Activated naive CD4-positive, alpha-beta T cell treated with anti-CD3 and anti-CD28 coated beads, Interleukin-2, amount 50 U/mL, for 24 hours (primary cell): ENCODE measurements around the gene CDH23.

Experiments
- H3K27ac Mint-ChIP-seq: one replicate; pipeline ENCODE4 v1.8.0; 2021; ENCODE audit warnings: mild to moderate bottlenecking, mixed read lengths
- H3K27me3 Mint-ChIP-seq: one replicate; pipeline ENCODE4 v1.8.0; 2021; ENCODE audit warnings: mixed read lengths
- H3K36me3 Mint-ChIP-seq: one replicate; pipeline ENCODE4 v1.8.0; 2021; ENCODE audit warnings: mixed read lengths
- H3K4me1 Mint-ChIP-seq: one replicate; pipeline ENCODE4 v1.8.0; 2021; ENCODE audit warnings: mixed read lengths
- H3K4me3 Mint-ChIP-seq: one replicate; pipeline ENCODE4 v1.8.0; 2021; ENCODE audit warnings: mild to moderate bottlenecking, mixed read lengths
- H3K9me3 Mint-ChIP-seq: one replicate; pipeline ENCODE4 v1.8.0; 2021; ENCODE audit warnings: mixed read lengths

Gene CDH23

DNA sequence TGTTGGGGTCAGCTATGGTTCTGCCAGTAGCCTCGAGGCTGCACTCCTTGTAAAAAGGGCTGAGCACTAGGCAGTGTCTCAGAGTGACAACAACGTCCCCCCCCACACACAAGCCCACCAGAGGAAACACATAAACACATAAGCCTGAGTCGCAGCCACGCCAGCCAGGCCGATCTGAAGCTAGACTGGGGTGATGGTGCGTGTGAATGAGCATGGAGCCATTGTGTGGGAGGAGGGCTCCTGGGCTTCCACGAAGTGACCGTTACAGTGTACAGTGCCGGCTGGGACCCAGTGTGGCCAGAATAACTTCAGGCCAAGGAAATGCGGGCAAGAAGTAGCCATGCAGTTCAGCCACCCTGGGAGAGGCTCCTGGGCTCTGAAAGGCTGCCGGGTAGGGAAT, 326.6 kb downstream of the CDH23 start:
- H3K27ac Mint-ChIP-seq: peak overlapping the region; percentile 74
- no peaks in the 10 kb centered on the region for H3K27me3 Mint-ChIP-seq
- no peak overlapping the region for H3K4me3 Mint-ChIP-seq

DNA sequence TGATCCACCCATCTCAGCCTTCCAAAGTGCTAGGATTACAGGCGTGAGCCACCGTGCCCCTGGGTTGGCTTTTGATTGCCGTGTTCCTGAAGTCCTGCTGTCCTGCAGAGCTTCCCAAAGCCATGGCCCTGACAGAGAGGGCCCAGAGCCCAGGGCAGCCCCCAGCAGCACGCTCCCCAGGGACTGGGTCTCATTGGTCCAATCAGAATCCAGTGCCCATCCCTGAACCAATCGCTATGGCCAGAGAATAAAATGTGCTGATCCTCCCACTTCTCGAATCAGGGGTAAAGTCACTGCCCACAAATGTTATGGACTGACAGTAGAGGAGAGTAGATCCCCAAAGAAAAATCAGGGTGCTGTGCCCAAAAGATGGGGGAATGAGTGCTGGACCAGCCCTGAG, 327.8 kb downstream of the CDH23 start:
- Mint-ChIP-seq H3K36me3 (no peaks in the 10 kb centered on the region), H3K9me3 (no peaks in the 10 kb centered on the region), H3K27ac (peak overlapping the region; percentile 99), H3K27me3 (no peaks in the 10 kb centered on the region), H3K4me3 (peak overlapping the region; percentile 16), H3K4me1 (peaks cover 85% of the 10 kb centered on the region)

More for the DNA sequence above, 326.6 kb downstream of the CDH23 start:
- H3K4me1 Mint-ChIP-seq: peaks cover 72% of the 10 kb centered on the region
- H3K9me3 Mint-ChIP-seq: no peaks in the 10 kb centered on the region
- H3K36me3 Mint-ChIP-seq: no peaks in the 10 kb centered on the region

DNA sequence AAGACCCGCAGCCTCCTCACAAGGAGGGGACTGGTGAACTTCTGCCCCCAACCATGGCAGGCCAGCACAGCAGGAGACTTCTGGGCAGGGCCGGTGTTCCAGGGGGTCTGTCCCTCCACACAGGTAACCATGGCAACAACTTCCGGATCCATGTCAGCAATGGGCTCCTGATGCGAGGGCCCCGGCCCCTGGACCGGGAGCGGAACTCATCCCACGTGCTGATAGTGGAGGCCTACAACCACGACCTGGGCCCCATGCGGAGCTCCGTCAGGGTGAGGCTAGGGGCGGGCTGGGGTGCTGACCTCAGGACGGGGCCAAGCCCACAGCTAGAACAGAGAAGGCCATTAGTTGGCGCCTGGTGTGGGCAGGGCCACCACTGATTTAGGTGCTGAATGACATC, 328.5 kb downstream of the CDH23 start:
- Mint-ChIP-seq H3K27ac (peak overlapping the region; percentile 99), H3K4me3 (peak overlapping the region; percentile 77), H3K36me3 (no peaks in the 10 kb centered on the region), H3K4me1 (peaks cover 90% of the 10 kb centered on the region), H3K27me3 (no peaks in the 10 kb centered on the region), H3K9me3 (no peaks in the 10 kb centered on the region)

DNA sequence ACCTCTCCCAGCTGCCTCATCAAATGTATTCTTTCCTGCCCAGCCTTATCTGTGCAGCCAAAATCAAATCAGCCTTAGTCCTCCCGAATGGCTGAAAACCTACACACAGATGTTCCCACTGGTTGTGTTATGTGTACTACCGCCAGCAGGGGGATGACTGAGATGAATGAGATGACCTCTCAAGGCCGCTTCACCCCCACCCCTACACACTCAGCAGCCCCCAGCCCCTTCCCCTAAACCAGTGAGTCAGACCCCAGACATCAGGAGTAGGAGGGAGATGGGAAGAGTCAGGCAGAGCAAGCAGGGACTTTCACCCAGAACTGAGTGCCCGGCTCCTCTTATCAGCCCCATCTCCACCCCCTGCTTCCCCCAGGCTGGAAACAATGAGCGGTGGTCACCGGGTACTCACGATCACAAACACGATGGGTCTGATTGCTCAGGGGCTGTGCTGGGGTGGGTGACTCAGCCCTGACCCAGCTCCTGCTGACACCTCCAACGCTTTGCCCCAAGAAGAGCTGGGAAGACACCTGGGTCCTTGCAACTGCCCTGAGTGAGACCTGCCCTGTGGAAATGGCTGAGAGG, 329.4 kb downstream of the CDH23 start:
- Mint-ChIP-seq H3K27me3 (no peaks in the 10 kb centered on the region), H3K9me3 (no peaks in the 10 kb centered on the region), H3K36me3 (no peaks in the 10 kb centered on the region), H3K4me3 (peak overlapping the region; percentile 77), H3K4me1 (peaks cover 90% of the 10 kb centered on the region), H3K27ac (peak overlapping the region; percentile 99)

DNA sequence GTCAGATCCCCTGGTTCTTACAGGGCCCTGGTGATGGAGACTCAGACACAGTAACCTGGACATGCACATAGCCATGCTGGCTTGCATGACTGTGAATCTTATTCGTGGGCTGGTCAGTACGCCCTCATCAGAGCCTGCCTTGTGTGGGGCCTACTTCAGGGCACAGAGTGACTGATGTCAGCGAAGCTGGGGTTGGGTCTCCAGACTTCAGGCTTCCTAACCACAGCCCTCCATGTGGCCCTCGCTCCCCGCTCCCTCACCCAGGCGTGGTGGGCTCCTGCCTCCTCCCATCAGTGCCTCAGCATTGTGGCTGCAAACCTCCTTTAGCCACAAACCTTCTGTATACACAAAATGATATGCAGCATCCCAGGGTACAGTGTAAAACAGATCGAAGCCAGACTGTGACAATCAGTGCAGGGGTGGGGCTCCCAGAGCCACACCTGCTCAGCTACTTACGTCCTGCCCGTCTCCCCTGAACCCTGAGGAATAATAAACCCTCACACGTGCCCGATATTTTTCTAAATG, 329.9 kb downstream of the CDH23 start:
- no peaks in the 10 kb centered on the region for H3K9me3 Mint-ChIP-seq
- peak overlapping the region; percentile 77 for H3K4me3 Mint-ChIP-seq
- no peaks in the 10 kb centered on the region for H3K27me3 Mint-ChIP-seq
- peak overlapping the region; percentile 99 for H3K27ac Mint-ChIP-seq
- H3K4me1 Mint-ChIP-seq: peaks cover 90% of the 10 kb centered on the region
- no peaks in the 10 kb centered on the region for H3K36me3 Mint-ChIP-seq

- no peaks in the 10 kb centered on the region for H3K9me3 Mint-ChIP-seq
- peaks cover 90% of the 10 kb centered on the region for H3K4me1 Mint-ChIP-seq
- H3K36me3 Mint-ChIP-seq: no peaks in the 10 kb centered on the region
- peak overlapping the region; percentile 99 for H3K27ac Mint-ChIP-seq
- H3K4me3 Mint-ChIP-seq: peak overlapping the region; percentile 77
- no peaks in the 10 kb centered on the region for H3K27me3 Mint-ChIP-seq
These were observed 330.5 kb downstream of the CDH23 start for GRCh38 chr10:71727105-71727737.

DNA sequence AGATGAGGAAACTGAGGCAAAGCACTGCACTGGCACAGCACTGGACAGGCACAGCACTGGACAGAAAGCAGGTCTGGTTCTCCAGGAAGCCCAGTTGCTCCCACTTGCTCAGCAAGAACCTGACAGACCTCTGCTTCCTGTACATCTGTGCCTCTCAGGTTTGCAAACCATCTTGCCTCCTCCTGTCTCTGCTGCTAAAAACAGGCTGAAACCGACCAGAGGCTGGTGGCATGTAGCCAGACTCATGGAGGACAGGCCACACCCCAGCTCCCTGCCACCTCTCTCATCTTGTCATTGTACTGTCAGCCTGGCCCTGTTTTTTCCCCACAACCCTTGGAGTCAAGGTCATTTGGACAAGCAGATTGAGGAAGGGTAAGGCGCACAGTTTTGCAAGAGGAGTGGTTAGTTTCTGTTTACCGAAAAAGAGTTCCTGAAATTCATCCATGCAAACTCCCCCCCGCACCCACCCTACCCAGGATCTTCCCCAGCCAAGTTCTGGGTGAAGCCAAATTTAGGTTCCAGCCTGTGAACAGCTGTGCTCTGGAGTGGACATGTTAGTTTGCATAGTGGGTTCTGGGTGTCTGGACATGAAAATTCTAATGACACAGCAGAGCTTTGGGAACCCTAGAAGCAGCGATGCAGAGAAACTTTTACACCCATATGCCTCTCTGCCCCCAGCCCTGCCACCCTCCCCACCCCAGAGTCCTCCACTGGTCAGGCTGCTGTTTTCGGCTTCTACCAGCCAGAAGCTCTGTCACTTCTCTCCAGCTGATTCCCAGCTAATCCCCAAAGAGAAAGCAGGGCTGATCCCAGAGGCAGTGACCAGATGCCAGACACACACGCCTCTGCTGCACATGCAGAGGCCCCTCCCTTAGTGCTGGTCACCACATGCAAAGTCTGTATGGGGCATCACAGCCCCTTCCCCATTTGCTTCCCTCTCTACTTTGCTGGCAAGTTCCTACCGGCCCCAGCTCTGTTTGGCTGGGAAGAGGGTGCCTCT, 331.3 kb downstream of the CDH23 start:
- H3K4me1 Mint-ChIP-seq: peaks cover 92% of the 10 kb centered on the region
- H3K9me3 Mint-ChIP-seq: no peaks in the 10 kb centered on the region
- peaks cover 3% of the 10 kb centered on the region for H3K36me3 Mint-ChIP-seq
- H3K27ac Mint-ChIP-seq: peak overlapping the region; percentile 99
- H3K27me3 Mint-ChIP-seq: no peaks in the 10 kb centered on the region
- H3K4me3 Mint-ChIP-seq: peak overlapping the region; percentile 77

- peaks cover 5% of the 10 kb centered on the region for H3K36me3 Mint-ChIP-seq
These were observed 332.5 kb downstream of the CDH23 start for GRCh38 chr10:71729161-71729636.

DNA sequence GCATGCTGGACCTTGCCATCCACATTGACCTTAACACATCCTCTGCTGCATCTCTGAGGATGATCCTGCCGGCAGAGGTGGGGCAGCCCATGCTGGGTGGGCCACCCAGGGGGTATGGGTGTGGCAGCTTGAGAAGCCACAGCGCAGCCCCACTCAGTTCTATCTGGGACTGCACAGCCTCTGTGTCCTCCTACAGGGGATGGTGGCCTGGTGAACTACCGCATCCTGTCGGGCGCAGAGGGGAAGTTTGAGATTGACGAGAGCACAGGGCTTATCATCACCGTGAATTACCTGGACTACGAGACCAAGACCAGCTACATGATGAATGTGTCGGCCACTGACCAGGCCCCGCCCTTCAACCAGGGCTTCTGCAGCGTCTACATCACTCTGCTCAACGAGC, 335.1 kb downstream of the CDH23 start:
- no peaks in the 10 kb centered on the region for H3K9me3 Mint-ChIP-seq
- peak overlapping the region; percentile 92 for H3K27ac Mint-ChIP-seq
- no peaks in the 10 kb centered on the region for H3K27me3 Mint-ChIP-seq
- no peak overlapping the region for H3K4me3 Mint-ChIP-seq
- H3K4me1 Mint-ChIP-seq: peaks cover 93% of the 10 kb centered on the region
- H3K36me3 Mint-ChIP-seq: peaks cover 5% of the 10 kb centered on the region

More at GRCh38 chr10:71729161-71729636, 332.5 kb downstream of the CDH23 start:
- H3K4me3 Mint-ChIP-seq: peak overlapping the region; percentile 1
- no peaks in the 10 kb centered on the region for H3K27me3 Mint-ChIP-seq
- H3K4me1 Mint-ChIP-seq: peaks cover 94% of the 10 kb centered on the region
- peak overlapping the region; percentile 99 for H3K27ac Mint-ChIP-seq
- H3K9me3 Mint-ChIP-seq: no peaks in the 10 kb centered on the region

DNA sequence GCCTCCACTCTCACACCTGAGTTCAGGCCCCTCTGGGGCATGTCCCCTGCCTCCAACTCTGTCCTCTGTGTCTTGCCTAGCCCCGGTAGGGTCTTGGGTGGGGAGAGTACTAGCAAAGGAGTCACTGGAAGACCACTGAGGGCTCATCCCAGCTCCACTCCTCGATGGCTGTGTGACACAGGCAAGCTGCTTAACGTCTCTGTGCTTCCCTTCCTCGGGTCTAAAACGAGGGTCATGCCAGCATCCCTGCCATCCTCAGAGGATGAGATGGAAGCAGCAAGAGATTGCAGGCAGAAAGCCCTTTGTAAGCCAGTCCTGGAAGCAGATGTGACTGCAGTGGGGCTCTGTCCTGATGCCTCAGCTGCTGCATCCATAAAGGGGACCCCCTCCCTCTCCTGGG, 338.1 kb downstream of the CDH23 start:
- Mint-ChIP-seq H3K4me3 (peak overlapping the region; percentile 11), H3K9me3 (no peaks in the 10 kb centered on the region), H3K4me1 (peaks cover 97% of the 10 kb centered on the region), H3K36me3 (peaks cover 6% of the 10 kb centered on the region), H3K27me3 (no peaks in the 10 kb centered on the region), H3K27ac (peak overlapping the region; percentile 93)

DNA sequence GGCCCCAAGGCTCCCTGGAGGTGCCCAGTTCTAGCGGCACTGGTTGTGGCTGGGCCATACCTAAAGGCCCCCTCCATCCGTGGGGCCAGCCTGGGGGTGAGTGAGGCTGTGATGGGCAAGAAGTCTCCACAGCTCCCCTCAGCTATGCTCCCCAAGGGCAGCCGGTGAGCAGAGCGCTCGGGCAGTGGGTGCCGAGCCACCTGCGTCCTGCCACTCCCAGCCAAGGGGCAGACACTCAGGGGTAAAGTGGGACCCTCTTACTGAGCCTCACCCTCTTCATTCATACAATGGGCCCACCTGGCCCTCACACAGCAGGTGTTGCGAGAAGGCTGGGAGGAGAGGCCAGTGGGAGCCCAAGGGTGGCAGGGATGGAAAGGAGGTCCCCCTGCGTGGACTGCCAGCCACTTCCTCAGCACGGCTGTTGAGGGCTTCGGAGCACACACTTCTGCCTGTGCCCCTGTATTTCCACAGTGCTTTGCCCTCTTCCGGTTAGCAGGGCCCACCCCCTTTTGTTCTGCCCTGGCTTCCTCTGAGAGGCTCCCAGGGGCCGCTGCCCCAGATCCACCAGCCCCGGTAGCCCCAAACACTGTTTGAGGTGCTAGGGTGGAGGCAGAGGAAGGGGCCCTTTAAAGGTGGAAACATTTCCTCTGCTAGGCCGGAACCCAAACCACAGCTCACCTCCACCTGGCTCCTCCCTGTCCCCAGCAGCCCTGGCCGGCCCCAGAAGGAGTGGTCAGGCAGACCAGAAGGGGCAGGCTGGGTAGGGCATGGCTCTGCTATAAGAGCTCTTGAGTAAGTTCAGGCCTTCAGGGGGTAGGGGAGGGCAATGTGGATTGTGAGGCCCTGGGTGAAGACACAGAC, 339.2 kb downstream of the CDH23 start:
- H3K9me3 Mint-ChIP-seq: no peaks in the 10 kb centered on the region
- H3K4me3 Mint-ChIP-seq: peak overlapping the region; percentile 20
- peaks cover 98% of the 10 kb centered on the region for H3K4me1 Mint-ChIP-seq
- H3K27me3 Mint-ChIP-seq: no peaks in the 10 kb centered on the region
- H3K27ac Mint-ChIP-seq: peak overlapping the region; percentile 93
- H3K36me3 Mint-ChIP-seq: peaks cover 6% of the 10 kb centered on the region

GRCh38 chr10:71736570-71736952, 339.8 kb downstream of the CDH23 start:
- Mint-ChIP-seq H3K27ac (peak overlapping the region; percentile 93), H3K4me3 (peak overlapping the region; percentile 20), H3K9me3 (no peaks in the 10 kb centered on the region), H3K36me3 (peaks cover 6% of the 10 kb centered on the region), H3K27me3 (no peaks in the 10 kb centered on the region), H3K4me1 (peaks cover 98% of the 10 kb centered on the region)

- H3K36me3 Mint-ChIP-seq: peaks cover 6% of the 10 kb centered on the region
- no peaks in the 10 kb centered on the region for H3K9me3 Mint-ChIP-seq
- peaks cover 98% of the 10 kb centered on the region for H3K4me1 Mint-ChIP-seq
- peak overlapping the region; percentile 20 for H3K4me3 Mint-ChIP-seq
- H3K27me3 Mint-ChIP-seq: no peaks in the 10 kb centered on the region
- peak overlapping the region; percentile 93 for H3K27ac Mint-ChIP-seq
These were observed 340.5 kb downstream of the CDH23 start for GRCh38 chr10:71737001-71737833.

GRCh38 chr10:71737834-71738197, 341.1 kb downstream of the CDH23 start:
- Mint-ChIP-seq H3K36me3 (peaks cover 5% of the 10 kb centered on the region), H3K9me3 (no peaks in the 10 kb centered on the region), H3K4me3 (peak overlapping the region; percentile 20), H3K4me1 (peaks cover 98% of the 10 kb centered on the region), H3K27me3 (no peaks in the 10 kb centered on the region), H3K27ac (peak overlapping the region; percentile 93)
